Body of pancreas (tissue), 4 donors: ENCODE data around the gene BIVM.

Source experiments
- CTCF ChIP-seq, 7 experiments: fragments of 450-650 bp in 4 of 7; fragments of 200-600 bp in 3 of 7; sonication (generic) in 3 of 7; IDR thresholded peaks; one replicate each; pipeline ENCODE4 v1.5.1; 2016 to 2019; ENCODE audit warnings: antibody characterized with exemption in 7 of 7
- POLR2A ChIP-seq, 3 donors: fragments of 450-650 bp; IDR thresholded peaks; one replicate each; pipeline ENCODE4 v1.6.1; 2016; ENCODE audit warnings: antibody characterized with exemption in 3 of 3, mild to moderate bottlenecking in 2 of 3

- TF ChIP-seq CTCF (IDR thresholded peaks at IDR 0.05) (no peak), POLR2A (IDR thresholded peaks at IDR 0.05) (no peak)
Observed at GRCh38 chr13:102758842-102759241, 40.1 kb upstream of the BIVM start.
